DND-41 (cell line): Measurements from ENCODE around the gene OTOS.

Source experiments
- CTCF ChIP-seq: IDR thresholded peaks from 2 replicates; pipeline ENCODE4 v1.5.1; 2012; ENCODE audit warnings: borderline replicate concordance, low read length, moderate library complexity, mild to moderate bottlenecking; ENCODE audit not compliant: poor library complexity, severe bottlenecking; ENCODE audit errors: extremely low read depth
- EZH2 ChIP-seq: IDR thresholded peaks from 3 replicates; pipeline ENCODE4 v1.6.1; 2012; ENCODE audit warnings: borderline replicate concordance, low read depth, mild to moderate bottlenecking, moderate library complexity, low read length, inconsistent platforms; ENCODE audit not compliant: severe bottlenecking

GRCh38 chr2:240165661-240166060, 25.2 kb upstream of the OTOS start:
- TF ChIP-seq CTCF, result no peak
- TF ChIP-seq EZH2, result no peak
